GM21423 (cell line): Measurements from ENCODE around the gene UBA3.

Experiments used
- ATAC-seq: cut with Tn5 transposase; IDR thresholded peaks from one replicate; pipeline ENCODE4 v1.9.1; 2021; ENCODE audit warnings: mild to moderate bottlenecking, moderate library complexity; ENCODE audit not compliant: unreplicated experiment

UBA3 gene

DNA sequence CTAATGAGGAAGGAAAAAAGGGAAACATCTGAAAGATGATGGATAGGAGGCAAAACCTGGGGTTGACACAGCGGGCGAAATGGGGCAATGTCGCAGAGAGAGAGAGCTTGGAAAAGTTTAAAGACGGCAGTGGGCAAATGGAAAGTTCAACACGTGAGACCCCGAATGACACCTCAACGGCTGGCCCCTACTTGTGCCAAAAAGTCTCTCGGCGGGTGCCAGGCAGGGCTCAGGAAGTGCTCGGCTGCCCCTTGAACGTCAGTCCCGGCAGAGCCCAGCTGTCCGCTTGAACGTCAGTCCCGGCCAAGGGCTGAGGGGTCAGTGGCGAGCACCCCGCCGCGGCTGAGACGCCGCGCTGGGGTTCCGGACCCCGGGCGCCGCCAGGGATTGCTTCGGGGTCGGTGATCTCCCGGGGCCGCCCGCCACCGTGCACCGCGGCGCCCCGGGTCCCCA, 67.3 kb downstream of the UBA3 start:
- peak; percentile 38 for ATAC-seq

DNA sequence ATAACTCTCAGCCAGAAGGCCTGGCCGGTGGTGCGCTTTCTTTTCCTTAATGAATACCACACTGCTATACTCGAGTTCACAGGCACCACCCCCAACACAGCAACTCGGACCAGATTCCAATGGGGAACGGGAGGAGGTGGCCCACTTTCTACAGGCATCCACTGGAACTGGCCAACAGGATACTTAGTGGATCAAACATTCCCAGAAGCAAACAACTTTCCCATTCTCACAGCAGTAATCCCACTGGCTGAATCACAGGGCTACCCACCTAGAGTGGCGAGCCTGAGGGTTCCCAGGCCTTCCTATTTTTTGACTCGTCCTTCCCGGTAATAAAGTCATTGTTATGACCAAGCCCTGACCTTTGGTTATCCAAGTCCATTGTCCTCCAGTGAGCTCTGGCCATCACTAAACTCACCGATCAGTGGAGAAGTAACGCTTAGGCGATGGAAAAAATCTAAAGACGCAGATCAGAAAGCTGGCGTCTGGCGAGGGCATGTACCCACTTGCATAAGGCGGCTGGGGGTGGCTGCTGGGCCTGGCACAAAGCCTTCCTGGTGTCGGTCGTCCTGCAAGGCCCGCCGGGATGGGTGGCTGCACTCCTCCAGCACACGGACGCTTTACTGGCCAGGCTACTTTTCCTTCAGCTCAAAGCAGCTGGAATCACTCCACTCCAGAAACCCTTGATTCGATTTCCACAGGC, 67.9 kb downstream of the UBA3 start:
- no peak for ATAC-seq

DNA sequence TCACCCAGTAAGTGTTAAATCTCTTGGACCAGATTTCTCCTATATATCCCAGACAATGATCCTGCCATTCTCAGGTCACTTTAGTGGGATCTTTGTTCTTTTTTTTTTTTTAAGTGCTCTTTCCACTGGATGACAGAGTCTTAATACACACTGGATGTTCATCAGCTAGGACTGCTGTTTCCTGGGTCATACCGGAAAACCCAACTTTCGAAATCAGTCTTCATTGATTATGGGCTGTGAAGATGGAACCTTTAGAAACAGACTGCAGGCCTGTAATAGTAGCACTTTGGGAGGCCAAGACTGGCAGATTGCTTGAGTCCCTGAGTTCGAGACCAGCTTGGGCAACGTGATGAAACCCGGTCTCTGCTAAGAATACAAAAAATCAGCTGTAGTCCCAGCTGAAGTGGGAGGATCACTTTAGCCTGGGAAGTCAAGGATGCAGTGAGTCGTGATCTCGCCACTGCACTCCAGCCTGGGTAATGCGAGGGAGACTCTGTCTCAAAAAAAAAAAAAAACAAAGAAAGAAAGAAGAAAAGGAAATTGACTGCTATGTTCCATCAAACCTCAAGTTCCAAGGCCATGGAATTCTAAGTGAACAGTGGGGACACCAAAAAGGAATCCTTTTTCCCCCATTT, 69.0 kb downstream of the UBA3 start:
- no peak for ATAC-seq

DNA sequence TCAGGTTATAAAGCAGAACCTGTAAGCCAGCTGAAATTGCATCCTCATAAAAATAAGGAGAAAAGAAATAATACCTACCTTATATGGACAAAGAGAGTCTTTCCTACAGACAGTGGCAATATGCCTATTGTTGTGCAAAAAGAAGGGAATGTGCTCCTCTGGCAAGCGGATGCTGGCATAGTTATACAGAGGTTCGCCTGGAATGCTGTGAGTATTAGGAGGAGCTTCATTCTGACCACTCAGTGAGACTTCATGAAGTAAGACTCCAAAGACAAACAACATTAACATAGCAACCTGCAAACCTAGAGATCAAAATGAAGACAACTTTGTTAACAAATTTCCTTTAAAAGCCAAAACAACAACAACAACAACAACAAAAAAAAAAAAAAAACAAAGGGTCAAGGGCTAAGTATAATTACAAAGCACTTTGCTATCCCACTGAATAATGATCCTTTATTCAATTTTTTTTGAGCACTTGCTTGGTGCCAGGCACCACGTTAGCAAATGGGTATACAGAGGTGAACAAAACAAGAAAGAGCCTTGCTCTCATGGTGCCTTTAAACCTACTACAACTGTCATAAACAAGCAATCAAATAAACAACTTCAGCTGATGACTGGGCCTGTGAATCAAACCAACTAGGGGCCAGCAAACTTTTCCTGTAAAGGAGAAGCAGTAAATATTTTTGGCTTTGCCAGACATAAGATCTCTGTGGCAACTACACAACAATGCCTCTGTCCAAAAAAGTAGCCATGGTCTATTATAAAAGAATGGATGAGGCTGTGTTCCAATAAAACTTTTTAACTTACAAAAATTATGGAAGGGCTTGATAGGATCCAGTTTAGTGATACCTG, 70.4 kb downstream of the UBA3 start:
- no peak for ATAC-seq

DNA sequence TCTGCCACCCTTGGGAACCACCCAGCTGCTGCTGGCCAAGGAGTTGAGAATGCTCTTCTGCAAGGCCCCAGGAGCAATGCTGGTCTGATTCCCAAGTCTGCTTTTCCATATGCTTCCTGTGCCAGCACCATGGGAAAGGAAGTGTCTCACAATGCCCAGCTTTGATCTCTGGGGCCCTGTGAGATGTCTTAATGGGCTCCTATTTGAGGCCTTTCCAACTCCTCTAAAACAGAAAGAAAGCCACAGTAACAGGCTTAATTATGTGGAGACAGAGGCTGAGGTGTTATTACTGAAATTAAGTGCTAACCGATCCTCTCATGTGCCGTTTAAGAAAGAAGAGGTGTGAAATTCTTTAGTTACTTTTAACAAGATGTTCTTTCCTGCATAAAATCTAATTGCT, 71.2 kb downstream of the UBA3 start:
- no peak for ATAC-seq

DNA sequence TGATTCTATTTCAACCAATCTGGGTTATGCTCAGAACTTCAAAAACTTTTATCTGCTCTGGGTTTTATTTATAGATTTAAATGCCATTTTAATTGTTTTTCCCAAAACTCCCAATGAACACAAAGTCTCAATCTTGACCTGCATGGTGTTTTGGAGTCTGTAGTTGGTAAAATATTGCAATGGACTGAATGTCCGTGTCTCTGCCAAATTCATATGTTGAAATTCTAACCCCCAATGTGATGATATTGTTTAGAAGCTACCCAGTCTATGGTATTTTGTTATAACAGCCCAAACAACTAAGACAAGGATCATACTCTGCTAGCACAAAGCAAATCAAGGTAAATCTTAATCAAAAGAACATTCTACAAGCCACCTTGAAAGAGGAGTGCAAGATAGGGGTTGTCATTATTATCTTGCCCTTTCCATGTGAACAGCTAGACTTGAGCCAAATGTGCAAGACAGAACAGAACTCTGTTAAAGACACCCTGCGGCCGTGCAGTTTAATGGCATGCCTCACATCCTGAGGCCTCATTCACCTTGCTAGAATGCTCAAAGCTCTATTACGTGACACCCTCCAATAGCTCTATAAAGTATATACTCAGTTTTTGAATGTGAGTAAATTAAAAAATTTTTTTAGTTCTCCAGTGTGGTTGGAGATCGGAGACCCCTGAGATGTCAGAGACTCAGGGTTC, 74.2 kb downstream of the UBA3 start:
- ATAC-seq = no peak

DNA sequence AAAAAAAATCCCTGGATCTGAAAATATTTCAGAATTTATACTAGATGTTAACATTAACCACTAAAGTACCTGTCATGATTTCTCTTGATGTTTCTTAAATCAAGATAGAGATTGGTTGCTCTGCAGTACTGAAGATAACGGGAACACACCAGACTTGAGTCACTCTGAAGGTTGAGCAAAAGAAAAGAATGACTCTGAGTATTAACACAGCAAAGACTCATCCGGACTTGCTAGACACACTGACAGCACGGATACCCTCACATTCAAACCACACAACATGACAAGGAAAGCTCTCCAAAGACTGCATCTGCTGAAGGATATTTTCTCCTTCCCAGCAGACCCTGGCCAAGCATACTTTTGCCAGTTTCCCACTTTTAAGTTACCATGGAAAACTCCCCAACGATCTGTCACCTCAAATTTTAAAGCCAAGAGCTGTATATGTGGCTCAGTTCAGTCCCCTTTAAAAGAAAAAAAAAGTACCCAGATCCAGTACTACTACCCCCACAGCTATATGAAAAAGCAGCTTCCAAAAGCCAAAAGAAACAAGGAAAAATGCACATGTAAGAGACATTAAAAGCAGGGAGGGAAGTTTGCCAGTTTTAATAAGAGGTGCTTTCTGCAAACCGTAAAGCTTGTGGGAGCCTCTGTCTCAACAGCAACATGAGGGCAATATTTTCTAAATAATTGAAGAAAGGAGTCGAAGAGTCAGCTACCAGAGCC, 74.9 kb downstream of the UBA3 start:
- no peak for ATAC-seq
